K562 (cell line): ENCODE results near the gene BPI.

Experiments used
- ATF2 ChIP-seq: sonication (generic); formaldehyde crosslinking; IDR thresholded peaks from 2 replicates; pipeline ENCODE4 v1.8.1; 2022; ENCODE audit warnings: missing genetic modification reagents
- BCL6 ChIP-seq: fragments of 250-450 bp; sonication (Bioruptor Pico); IDR thresholded peaks from 2 replicates; pipeline ENCODE4 v1.4.0; 2020
- CBX3 ChIP-seq, 2 experiments: IDR thresholded peaks; 1 replicate in 1 of 2; 2 replicates in 1 of 2; pipeline ENCODE4 v1.6.1; 2012; ENCODE audit warnings: inconsistent platforms in 2 of 2, low read length in 2 of 2, borderline replicate concordance in 1 of 2, control low read depth in 1 of 2
- CTCF ChIP-seq, 3 experiments: IDR thresholded peaks in 2 of 3; conservative IDR thresholded peaks in 1 of 3; 2 replicates each; pipeline ENCODE4 v1.5.1; 2011 to 2012; ENCODE audit warnings: low read length in 3 of 3, mild to moderate bottlenecking in 3 of 3, control low read depth in 2 of 3, improper control_type of control experiment in 1 of 3, inconsistent platforms in 1 of 3, low read depth in 1 of 3, mixed read lengths in 1 of 3, moderate library complexity in 1 of 3; ENCODE audit not compliant: insufficient read depth in 2 of 3
- GTF3C2 ChIP-seq: IDR thresholded peaks from 3 replicates; pipeline ENCODE4 v1.6.1; 2011; ENCODE audit warnings: borderline replicate concordance, mild to moderate bottlenecking, moderate library complexity; ENCODE audit not compliant: insufficient read length; ENCODE audit errors: extremely low read depth
- HDAC2 ChIP-seq: fragments of 450-650 bp; IDR thresholded peaks from 2 replicates; pipeline ENCODE4 v1.6.1; 2016; ENCODE audit warnings: mild to moderate bottlenecking
- LEF1 ChIP-seq: fragments of 450-650 bp; IDR thresholded peaks from 2 replicates; pipeline ENCODE4 v1.6.1; 2016; ENCODE audit warnings: mild to moderate bottlenecking
- MAFF ChIP-seq: IDR thresholded peaks from 2 replicates; pipeline ENCODE4 v1.6.1; 2012; ENCODE audit warnings: low read length, improper control_type of control experiment
- MECOM ChIP-seq: fragments of 250-450 bp; sonication (Bioruptor Pico); IDR thresholded peaks from 2 replicates; pipeline ENCODE4 v1.8.0; 2022; ENCODE audit warnings: inconsistent platforms
- NBN ChIP-seq: fragments of 450-650 bp; IDR thresholded peaks from 2 replicates; pipeline ENCODE4 v1.6.1; 2016; ENCODE audit warnings: low read depth, mild to moderate bottlenecking
- TRIM28 ChIP-seq: fragments of 450-650 bp; IDR thresholded peaks from 2 replicates; pipeline ENCODE4 v1.6.1; 2017
- ZNF431 ChIP-seq: sonication (generic); formaldehyde crosslinking; IDR thresholded peaks from 2 replicates; pipeline ENCODE4 v1.8.0; 2022; ENCODE audit warnings: mild to moderate bottlenecking, missing genetic modification reagents

GRCh38 chr20:38349856-38350255 lies 45.9 kb downstream of the BPI start:
- TF ChIP-seq MAFF, result no peak
- TF ChIP-seq NBN, result no peak
- TF ChIP-seq TRIM28, result no peak
- TF ChIP-seq ZNF431 (CRISPR knock-in tag), result no peak
- TF ChIP-seq CTCF (IDR thresholded peaks at IDR 0.05 in 2 of 3, conservative IDR thresholded peaks at IDR 0.05 in 1 of 3; ENCODE audit: insufficient read depth in 2 of 3, low read depth in 1 of 3, low read length in 3 of 3), result no peak
- no peak for TF ChIP-seq MECOM
- no peak for TF ChIP-seq ATF2
- no peak for TF ChIP-seq HDAC2
- no peak for TF ChIP-seq BCL6 (CRISPR knock-in tag)
- TF ChIP-seq LEF1, result no peak
- TF ChIP-seq CBX3 (IDR thresholded peaks at IDR 0.05; ENCODE audit: borderline replicate concordance in 1 of 2, low read length in 2 of 2), result no peak
- no peak for TF ChIP-seq GTF3C2
